ENCODE data around the gene LRRC32.
A peak's percentile ranks its signal among the peaks of the same experiment; 100 is the strongest.

LRRC32 gene

GRCh38 chr11:76698321-76699043, 27.9 kb upstream of the LRRC32 start:
- TF ChIP-seq CTCF (IDR thresholded peaks at IDR 0.05) = peak; percentile 35; the same call in 1 of the 2 replicates

GRCh38 chr11:76696756-76697155, 26.2 kb upstream of the LRRC32 start:
- TF ChIP-seq CTCF (IDR thresholded peaks at IDR 0.05) = no peak

GRCh38 chr11:76695771-76696170, 25.2 kb upstream of the LRRC32 start:
- TF ChIP-seq CTCF (IDR thresholded peaks at IDR 0.05) = no peak

- no peak for TF ChIP-seq CTCF (IDR thresholded peaks at IDR 0.05)
Measured at GRCh38 chr11:76695133-76695532, 24.6 kb upstream of the LRRC32 start.

- TF ChIP-seq CTCF (IDR thresholded peaks at IDR 0.05) = no peak
Measured at GRCh38 chr11:76694664-76695063, 24.1 kb upstream of the LRRC32 start.

- no peak for TF ChIP-seq CTCF (IDR thresholded peaks at IDR 0.05)
Measured at GRCh38 chr11:76693806-76694205, 23.3 kb upstream of the LRRC32 start.

GRCh38 chr11:76692956-76693355, 22.4 kb upstream of the LRRC32 start:
- TF ChIP-seq CTCF (IDR thresholded peaks at IDR 0.05) = no peak

- TF ChIP-seq CTCF (IDR thresholded peaks at IDR 0.05) = no peak
Measured at GRCh38 chr11:76691655-76692054, 21.1 kb upstream of the LRRC32 start.

Data from LNCAP (cell line).